Head of caudate nucleus (tissue), 42 donors: ENCODE measurements around the gene FAM107B.
"Not testable (repeated sequence)": the region's sequence is repeated elsewhere in the genome, so short reads cannot be mapped to it uniquely, and the experiment has no call there.

Experiments
- DNase-seq, 42 donors: peaks; one replicate each; pipeline versions ENCODE4 v3.0.0 to v3.0.0-alpha.2; 2020 to 2021; ENCODE audit warnings: mixed read lengths in 7 of 42
- intact Hi-C: fragments of 100-400 bp; cut with DNase I; formaldehyde crosslinking; loops from one replicate; pipeline ENCODE4 v1.15.0; 2022

The FAM107B gene

DNA sequence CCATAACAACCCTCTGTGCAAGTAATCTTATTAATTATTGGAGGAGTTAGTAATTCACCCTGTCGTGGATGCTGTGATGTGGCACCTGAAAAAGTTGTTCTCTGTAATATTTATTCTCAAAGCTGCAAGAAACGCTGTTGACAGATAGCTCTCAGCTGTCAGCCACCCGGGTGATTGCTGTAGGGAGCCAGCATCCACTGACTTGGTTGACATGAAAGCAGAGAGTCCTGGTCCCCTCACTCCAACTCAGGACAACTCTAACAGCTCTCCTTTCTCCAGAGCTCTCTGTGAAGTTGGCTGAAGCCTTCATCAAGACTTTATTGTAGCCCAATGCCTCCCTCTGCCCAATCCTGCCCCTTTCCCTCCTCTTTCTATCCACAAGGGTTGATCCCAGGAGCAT is 98.0 kb downstream of the FAM107B start:
- DNase-seq, result no peak
- intact Hi-C loops, result no loop called here

DNA sequence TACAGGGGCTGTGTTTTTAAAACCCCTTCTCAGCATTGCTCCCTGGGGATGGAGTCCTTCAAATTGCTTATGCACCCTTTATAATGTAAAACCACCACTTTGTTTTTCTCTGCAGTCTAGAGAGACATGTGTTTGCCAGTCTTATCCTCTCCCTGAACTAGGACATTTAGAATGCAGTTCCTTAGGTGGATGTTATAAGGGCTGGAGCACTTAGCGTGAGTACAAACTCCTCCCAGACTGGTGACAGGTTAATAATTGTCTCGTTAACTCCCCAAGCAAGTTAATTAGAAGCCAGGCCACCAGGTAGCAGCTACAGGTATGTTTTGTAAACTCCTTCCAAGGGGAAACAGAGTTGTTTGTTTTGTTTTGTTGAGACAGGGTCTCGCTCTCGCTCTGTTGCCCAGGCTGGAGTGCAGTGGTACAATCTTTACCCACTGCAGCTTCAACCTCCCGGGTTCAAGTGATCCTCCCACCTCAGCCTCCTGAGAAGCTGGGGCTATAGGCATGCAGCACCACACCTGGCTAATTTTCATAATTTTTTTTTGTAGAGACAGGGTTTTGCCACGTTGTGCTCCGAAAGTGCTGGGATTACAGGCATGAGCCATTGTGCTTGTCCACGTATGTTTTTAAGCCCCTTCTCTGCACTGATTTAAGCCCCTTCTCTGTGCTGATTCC is 100.2 kb downstream of the FAM107B start:
- intact Hi-C loops, result no loop called here

DNA sequence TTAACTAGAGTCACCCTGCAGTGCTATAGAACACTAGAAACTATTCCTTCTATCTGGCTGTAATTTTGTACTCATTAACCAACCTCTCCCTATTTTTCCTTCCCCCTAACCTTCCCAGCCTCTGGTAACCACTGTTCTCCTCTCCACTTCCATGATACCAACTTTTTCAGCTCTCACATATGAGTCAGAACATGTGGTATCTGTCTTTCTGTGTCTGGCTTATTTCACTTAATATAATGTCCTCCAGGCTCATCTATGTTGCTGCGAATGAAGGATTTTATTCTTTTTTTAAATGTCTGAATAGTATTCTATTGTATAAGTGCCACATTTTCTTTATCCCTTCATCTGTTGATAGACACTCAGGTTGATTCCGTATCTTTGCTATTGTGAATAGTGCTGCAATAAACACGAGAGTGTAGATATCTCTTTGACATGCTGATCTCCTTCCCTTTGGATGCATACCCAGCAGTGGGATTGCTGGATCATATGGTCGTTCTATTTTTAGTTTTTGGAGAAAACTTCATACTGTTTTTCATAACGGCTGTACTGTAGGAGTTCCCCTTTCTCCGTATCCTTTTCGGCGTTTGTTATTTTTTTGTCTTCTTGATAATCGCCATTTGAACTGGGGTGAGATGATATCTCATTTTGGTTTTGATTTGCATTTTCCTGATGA is 101.4 kb downstream of the FAM107B start:
- intact Hi-C loops, result no loop called here

More for the DNA sequence above, 100.2 kb downstream of the FAM107B start:
- no peak for DNase-seq

DNA sequence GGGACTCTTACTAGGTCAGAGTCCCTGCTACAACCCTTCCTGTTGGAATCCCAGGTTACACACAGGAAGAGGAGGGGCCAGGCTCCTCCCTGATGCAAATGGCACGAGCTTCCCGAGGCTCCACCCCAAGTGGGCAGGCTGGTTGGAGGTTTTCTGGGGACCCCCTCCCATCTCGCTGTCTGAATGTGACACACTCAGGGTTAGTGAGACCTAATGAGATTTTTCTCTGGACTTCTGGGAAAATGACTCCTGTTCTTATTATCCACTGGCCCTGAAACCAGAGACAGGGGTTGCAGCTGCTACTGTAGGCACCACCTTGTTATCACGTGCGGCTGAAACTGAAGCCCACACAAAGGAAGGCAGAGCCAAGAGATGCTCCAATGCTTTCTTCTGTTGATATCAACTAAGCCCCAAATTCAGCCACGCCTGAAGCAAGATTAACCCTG is 103.3 kb downstream of the FAM107B start:
- intact Hi-C loops, result no loop called here
- DNase-seq, result no peak

More for the DNA sequence above, 101.4 kb downstream of the FAM107B start:
- no peak for DNase-seq

DNA sequence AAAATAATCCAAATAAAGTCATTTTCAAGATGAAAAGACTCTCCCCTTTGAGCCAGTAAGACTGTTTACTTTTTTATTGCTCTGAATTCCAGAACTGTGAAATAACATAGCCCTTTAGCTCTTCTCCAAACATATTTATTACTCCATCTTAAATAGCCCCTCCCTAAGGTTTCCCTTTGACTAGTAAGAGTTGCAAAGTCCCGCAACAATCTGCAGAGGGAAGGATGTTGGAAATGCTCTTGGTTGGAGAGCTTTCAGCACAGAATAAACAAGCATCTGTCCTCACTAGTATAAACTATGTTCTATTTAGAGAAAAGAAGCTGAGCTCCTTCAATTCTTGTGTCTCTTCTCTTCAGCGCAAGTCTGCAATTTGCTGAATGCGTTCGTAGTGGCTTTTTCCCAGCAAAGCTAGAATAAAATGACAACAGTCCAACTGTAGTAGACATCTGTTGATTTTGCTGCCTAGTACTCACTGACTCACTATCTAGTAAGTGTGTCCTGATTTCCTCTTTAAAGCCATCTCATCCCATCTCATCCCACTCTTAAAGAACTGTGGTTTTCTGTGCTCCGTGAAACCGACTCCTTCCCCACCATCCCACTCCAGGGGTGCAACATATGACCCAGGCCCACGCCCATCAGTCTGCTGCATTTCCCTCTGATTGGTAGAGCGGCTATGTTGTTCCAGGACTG is 104.0 kb downstream of the FAM107B start:
- peak in 1 of 42 donors; percentile 21 for DNase-seq
- intact Hi-C loops, result no loop called here

DNA sequence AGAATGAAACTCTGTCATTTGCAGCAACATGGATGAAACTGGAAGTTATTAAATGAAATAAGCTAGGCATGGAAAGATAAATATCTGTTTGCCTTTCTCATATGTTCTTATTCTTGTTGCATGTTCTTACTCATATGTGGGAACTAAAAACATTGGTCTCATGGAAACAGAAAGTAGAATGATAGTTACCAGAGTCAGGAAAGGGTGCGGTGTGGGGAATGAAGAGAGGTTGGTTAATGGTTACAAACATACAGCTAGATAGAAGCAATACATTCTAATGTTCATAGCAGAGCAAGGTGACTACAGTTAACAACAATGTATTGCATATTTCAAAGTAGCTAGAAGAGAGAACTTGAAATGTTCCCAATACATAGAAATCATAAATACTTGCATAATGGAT is 105.1 kb downstream of the FAM107B start:
- no peak for DNase-seq
- intact Hi-C loops, result no loop called here

DNA sequence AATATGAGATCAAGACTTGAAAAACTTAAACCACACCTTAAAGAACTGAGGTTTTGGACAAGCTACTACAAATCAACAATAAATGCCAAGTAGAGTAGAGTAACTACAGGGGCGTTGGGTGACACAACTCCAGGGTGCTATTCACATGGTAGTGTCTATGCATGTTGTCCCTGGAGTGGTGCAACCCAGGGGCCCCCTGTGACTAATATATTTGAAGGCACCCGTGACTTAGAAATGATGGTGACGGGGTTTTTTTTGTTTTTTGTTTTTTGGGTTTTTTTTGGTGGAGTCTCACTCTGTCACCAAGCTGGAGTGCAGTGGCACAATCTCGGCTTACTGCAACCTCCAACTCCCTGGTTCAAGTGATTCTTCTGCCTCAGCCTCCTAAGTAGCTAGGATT is 106.9 kb downstream of the FAM107B start:
- DNase-seq, result no peak
- intact Hi-C loops, result no loop called here

DNA sequence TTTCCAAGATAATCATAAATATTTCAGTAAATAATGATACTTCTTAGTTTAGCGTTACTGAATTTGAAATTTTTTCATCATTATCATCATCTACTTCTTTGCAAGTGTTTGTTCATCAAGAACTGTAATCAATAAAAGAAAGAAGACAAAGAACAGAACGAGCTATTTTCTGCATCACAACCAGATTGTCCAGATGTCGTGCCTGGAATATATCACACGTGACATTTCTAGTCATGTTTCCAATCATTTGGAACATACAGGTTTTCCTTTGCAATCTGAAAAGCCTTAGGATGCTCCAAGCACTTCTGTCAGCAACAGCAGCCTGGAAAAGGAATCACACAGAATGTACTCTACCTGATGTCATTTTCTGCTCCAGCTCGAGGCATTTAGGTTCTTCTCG is 107.4 kb downstream of the FAM107B start:
- DNase-seq, result no peak
- intact Hi-C loops, result no loop called here

DNA sequence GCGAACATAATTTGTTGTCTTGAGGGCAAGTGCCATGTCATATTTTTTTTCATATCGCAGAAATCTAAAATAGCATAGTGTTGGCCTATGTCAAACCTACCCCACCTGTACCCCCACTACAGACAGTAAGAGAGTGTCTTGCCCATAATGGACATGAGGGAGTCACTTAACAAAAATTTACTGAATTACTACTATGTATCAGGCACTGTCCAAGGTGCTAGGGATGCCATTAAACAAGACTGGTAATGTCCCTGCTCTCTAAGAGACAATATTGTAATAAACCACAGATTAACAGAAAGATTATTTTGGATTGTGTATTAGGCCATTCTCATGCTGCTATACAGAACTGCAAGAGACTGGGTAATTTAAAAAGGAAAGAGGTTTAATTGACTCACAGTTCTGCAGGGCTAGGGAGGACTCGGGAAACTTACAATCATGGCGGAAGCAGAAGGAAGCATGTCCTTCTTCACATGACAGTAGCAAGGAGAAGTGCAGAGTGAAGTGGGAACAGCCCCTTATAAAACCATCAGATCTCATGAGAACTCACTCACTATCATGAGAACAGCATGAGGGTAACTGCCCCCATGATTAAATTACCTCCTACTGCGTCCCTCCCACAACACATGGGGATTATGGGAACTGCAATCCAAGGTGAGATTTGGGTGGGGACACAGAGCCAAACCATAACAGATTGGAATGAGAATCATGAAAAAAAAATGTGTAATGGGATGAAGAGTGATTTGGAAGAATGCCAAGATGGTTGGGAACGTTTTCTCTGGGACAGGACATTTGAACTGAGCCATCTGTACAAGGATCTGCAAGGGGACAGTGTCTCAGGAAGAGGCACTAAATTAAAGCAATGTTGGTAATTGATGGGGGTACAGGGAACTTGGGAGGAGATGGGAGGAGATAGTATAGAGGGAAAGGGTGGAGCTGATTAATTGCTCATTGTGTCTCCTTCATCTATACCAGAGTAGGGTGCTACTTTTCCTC is 108.5 kb downstream of the FAM107B start:
- DNase-seq, result no peak
- intact Hi-C loops, result no loop called here

DNA sequence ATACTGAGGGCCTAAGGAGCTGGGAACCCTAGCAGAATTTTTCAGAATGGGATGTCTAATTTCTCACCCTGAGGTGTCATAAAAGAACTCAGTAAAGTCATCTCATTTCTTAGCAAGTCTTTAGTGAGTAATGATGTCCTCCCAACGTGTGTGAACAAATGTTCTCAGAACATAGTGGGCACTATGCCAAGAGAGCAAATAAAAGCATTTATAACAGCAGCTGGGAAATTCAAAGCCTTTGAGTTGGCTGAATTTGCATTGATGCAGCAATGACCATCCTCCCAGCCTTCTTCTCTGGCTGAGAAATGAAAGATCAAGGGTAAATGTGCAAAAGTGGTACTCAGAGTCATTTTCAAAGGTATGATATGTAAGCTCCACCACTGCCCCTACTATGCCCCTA is 109.4 kb downstream of the FAM107B start:
- intact Hi-C loops, result no loop called here
- DNase-seq, result no peak

DNA sequence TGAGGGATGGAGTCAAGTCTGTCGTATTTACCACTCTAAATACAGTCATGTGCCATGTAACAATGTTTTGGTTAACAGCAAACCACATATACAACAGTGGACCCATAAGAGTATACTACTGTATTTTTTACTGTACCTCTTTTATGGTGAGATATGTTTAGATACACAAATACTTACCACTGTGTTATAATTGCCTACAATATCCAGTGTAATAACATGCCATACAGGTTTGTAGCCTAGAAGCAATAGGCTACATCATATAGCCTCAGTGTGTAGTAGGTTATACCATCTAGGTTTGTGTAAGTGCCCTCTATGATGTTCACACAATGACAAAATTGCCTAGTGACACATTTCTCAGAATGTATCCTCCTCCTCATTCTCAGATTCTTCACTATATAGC is 110.4 kb downstream of the FAM107B start:
- no peak for DNase-seq
- intact Hi-C loops, result no loop called here

DNA sequence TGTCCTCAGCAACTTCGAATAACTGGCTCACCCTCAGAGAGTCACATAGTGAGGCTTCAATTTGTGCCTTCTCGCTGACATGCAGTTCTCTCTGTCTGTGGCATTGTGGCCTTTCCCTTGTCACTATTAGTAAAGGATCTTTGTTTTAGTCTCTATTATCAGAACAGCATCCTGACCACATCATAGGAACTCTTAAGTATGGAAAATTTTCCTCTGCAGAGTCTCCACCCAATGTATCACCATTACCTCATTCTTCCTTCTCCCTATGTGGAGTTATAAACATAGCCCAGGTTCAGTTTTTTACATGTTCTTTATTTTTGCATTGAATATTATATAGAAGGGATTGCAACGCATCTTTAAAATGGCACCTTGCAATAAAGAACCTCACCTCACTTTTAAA is 112.9 kb downstream of the FAM107B start:
- intact Hi-C loops, result no loop called here
- DNase-seq, result no peak

DNA sequence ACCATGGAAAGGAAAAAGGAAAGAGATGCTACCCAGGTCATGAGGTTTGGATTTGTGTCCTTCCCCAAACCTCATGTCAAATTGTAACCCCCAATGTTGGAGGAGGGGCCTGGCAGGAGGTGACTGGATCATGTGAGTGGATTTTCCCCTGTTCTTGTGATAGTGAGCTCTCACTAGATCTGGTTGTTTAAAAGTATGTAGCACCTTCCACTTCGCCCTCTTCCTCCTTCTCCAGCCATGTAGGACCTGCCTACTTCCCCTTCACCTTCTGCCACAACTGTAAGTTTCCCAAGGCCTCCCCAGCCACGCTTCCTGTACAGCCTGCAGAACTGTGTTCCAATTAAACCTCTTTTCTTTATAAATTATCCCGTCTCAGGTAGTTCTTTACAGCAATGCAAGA is 113.9 kb downstream of the FAM107B start:
- no peak for DNase-seq
- intact Hi-C loops, result no loop called here

DNA sequence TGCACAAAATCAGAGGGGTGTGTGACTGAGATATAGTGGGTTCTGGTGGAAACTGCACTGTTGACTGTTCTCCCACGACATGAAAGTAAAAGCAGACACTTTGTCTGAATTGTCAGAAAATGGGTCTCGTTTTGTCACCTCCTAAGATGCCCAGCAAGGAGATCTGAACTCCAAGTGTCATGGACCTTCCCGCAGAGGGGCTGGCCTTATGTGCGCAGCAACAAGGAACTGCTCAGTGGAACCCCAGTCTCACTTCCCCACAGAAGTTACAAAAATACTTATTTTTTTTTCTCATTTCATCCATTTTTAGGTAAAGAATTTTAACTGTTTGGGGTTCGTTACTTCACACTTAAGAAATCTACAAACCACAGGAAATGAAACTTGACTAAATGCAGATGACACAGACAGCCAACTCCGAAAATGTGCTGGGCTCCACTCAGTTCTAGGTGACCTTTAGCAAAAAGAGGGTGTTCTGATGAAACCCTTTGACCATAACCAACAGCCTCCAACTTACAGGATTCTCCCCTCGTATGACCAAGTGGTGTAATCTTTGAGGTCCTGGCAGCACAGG is 115.0 kb downstream of the FAM107B start:
- DNase-seq, result peak in 24 of 42 donors; percentile 3 to 63 (median 22)
- intact Hi-C loops, result no loop called here

DNA sequence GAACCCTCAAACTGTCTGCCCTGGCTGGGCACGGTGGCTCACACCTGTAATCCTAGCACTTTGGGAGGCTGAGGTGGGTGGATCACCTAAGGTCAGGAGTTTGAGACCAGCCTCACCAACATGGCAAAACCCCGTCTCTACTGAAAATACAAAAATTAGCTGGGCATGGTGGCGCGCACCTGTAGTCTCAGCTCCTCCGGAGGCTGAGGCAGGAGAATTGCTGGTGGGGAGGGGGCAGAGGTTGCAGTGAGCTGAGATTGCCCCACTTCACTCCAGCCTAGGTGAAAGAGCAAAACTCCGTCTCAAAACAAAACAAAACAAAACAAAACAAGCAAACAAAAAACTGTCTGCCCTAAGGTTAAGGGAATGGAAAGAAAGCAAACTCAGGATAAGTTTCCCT is 115.6 kb downstream of the FAM107B start:
- intact Hi-C loops, DNase-seq: not testable (repeated sequence)

DNA sequence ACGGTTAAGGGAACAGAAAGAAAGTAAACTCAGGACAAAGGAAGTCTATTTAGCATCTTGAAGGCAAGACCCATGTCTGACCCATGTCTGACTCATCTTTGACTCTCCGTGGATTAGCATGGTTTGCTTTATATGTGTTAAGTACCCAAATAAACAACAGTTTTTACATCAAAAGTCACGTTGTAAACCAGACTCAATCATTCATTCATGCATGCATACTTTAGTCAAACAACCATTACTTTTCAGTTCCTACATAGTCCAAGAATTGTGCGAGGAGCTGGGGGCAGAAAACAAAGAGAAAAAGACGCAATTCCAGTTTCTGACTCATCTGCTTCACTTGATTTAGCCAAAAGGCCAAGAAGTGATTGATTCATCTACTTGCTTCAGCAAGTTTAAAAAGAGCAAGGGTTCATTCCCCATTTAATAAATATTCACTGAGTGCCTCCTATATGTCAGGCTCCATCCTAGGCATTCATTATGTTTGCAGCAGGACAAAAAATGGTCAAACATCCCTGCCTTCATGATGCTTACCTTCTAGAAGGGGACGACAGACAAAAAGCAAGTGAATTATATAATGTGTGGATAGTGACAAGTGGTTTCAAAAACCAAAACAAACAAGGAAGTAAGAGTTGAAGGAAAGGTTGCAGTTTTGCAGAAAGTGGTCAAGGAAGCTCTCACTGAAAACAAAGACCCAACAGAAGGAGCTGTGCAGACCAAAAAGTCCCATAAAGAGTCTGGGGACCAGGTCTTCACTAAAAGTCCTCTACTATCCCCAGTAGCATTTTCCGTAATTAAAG is 116.2 kb downstream of the FAM107B start:
- intact Hi-C loops, result no loop called here
- DNase-seq, result no peak

DNA sequence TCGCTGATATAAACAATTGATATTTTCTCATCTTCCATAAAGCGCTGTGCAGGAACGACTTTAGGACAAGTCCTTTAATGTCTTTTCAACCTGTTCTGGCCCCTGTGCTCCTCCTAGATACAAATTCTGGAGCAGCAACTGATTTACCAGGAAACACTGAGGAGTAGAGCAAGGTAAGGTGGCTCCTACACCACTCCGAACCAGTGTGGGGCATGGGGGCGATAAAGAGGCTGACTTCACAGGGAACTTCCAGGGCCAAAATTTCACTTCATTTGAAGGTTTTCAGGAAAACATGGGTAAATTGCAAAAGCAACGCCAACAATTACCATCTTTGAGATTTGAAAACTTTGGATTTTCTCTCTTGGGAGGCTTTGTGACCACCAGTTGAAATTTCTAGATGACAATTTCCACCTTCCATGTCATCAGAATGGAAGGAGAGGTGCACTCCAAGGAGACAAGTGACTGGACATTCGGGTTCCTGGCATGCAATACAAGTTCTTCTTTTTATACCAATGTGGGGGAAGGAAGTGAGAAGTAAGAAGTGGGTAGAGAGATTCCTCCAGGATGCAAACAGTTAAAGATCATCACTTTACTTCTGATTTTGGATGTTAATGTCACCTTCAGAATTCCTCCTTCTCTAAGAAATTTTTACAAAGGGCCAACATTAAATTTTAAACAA is 118.5 kb downstream of the FAM107B start:
- intact Hi-C loops, result no loop called here
- no peak for DNase-seq
